Duodenal mucosa (tissue), 2 donors: ENCODE results near the gene SMC3.
"Not testable (repeated sequence)": the region's sequence is repeated elsewhere in the genome, so short reads cannot be mapped to it uniquely, and the experiment has no call there.

ENCODE experiments used
- H3K27ac ChIP-seq: one replicate; pipeline ENCODE4 v1.7.0; 2013; ENCODE audit warnings: low read depth, low read length
- H3K27me3 ChIP-seq, 2 donors: one replicate each; pipeline ENCODE4 v1.7.0; 2013; ENCODE audit warnings: low read length in 2 of 2, control low read depth in 1 of 2; ENCODE audit not compliant: insufficient read depth in 2 of 2, control insufficient read depth in 1 of 2
- H3K36me3 ChIP-seq, 2 donors: one replicate each; pipeline ENCODE4 v1.7.0; 2013; ENCODE audit warnings: low read length in 2 of 2, control low read depth in 1 of 2; ENCODE audit not compliant: insufficient read depth in 2 of 2, control insufficient read depth in 1 of 2
- H3K4me1 ChIP-seq, 2 donors: one replicate each; pipeline ENCODE4 v1.7.0; 2013; ENCODE audit warnings: low read length in 2 of 2, control low read depth in 1 of 2; ENCODE audit not compliant: insufficient read depth in 2 of 2, control insufficient read depth in 1 of 2
- H3K4me3 ChIP-seq, 2 donors: one replicate each; pipeline ENCODE4 v1.7.0; 2013; ENCODE audit warnings: low read length in 2 of 2, low read depth in 1 of 2
- H3K9ac ChIP-seq, 2 donors: one replicate each; pipeline ENCODE4 v1.7.0; 2013; ENCODE audit warnings: low read length in 2 of 2, low read depth in 1 of 2
- H3K9me3 ChIP-seq, 2 donors: one replicate each; pipeline ENCODE4 v1.7.0; 2013; ENCODE audit warnings: low read length in 2 of 2, control low read depth in 1 of 2; ENCODE audit not compliant: control insufficient read depth in 1 of 2

The SMC3 gene

DNA sequence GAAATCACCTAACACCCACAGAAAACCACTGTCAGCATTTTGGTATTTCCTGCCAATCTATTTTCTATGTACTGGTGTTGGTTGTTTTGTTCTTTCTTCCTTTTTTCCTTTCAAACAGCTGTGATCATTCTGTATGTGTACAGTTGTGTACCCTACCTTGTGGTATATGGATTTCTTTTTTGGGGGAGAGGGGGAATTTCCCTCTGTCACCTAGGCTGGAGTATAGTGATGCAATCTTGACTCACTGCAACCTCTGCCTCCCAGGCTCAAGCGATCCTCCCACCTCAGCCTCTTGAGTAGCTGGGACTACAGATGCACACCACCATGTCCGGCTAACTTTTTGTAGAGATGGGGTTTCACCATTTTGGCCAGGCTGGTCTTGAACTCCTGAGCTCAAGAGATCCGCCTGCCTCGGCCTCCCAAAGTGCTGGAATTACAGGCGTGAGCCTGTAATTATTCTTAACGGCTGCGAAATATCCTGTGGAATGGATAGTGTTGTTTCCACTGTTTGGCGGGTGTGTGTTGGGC, 38.4 kb upstream of the SMC3 start:
- H3K9ac ChIP-seq, H3K27ac ChIP-seq, H3K36me3 ChIP-seq, H3K4me1 ChIP-seq, H3K9me3 ChIP-seq, H3K4me3 ChIP-seq: not testable (repeated sequence)
- peaks cover 0 to 35% of the 10 kb centered on the region in 2 donors for H3K27me3 ChIP-seq

DNA sequence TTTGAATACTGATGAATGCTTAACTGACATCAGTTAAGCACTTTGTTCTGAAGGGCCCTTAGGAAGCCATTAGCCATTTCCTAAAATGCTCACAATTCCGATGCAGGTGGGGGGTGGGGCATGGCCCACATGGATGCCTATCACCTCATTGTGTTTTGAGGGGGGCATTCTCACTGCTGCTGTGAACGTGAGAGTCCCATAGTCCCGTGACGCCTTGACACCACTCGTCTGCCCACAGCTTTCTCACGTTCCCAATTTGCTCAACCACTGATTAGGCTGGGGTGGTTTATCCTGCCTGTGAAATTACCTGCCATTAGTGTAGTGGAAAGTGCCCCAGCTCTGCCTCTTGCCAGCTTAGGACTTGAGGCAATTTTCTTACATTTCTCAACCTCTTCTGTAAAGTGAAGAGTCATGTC, 37.9 kb upstream of the SMC3 start:
- no peaks in the 10 kb centered on the region for H3K9me3 ChIP-seq
- no peak overlapping the region for H3K27ac ChIP-seq
- peaks cover 0 to 32% of the 10 kb centered on the region in 2 donors for H3K27me3 ChIP-seq
- H3K4me1 ChIP-seq, result peaks cover 0 to 8% of the 10 kb centered on the region in 2 donors
- H3K4me3 ChIP-seq, result no peak overlapping the region
- H3K36me3 ChIP-seq, result no peaks in the 10 kb centered on the region
- H3K9ac ChIP-seq, result no peak overlapping the region

- H3K36me3 ChIP-seq, result no peaks in the 10 kb centered on the region
- no peak overlapping the region for H3K27ac ChIP-seq
- H3K9ac ChIP-seq, result no peak overlapping the region
- H3K27me3 ChIP-seq, result peaks cover 0 to 28% of the 10 kb centered on the region in 2 donors
- H3K4me3 ChIP-seq, result no peak overlapping the region
- no peaks in the 10 kb centered on the region for H3K9me3 ChIP-seq
- H3K4me1 ChIP-seq, result peaks cover 0 to 8% of the 10 kb centered on the region in 2 donors
These were observed 37.2 kb upstream of the SMC3 start for GRCh38 chr10:110530131-110530831.

GRCh38 chr10:110531687-110532086, 35.8 kb upstream of the SMC3 start:
- H3K27ac ChIP-seq, result no peak overlapping the region
- no peak overlapping the region for H3K4me3 ChIP-seq
- H3K9ac ChIP-seq, result no peak overlapping the region
- no peaks in the 10 kb centered on the region for H3K9me3 ChIP-seq
- no peaks in the 10 kb centered on the region for H3K36me3 ChIP-seq
- peaks cover 0 to 31% of the 10 kb centered on the region in 2 donors for H3K27me3 ChIP-seq
- peaks cover 6 to 16% of the 10 kb centered on the region in 2 donors for H3K4me1 ChIP-seq

DNA sequence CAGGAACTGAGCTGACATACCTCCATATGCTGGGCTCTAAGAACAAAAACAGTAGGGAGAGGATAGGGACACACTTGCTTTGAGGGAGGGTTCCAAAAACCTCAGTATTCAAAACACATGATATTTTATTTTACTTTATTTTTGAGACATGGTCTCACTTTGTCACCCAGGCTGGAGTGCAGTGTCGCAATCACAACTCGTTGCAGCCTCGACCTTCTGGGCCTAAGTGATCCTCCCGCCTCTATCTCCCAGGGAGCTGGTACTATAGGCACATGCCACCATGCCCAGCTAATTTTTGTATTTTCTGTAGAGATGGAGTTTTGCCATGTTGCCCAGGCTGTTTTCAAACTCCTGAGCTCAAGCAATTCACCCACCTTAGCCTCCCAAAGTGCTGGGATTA, 34.9 kb upstream of the SMC3 start:
- H3K36me3 ChIP-seq, H3K9ac ChIP-seq, H3K9me3 ChIP-seq, H3K27ac ChIP-seq, H3K4me3 ChIP-seq: not testable (repeated sequence)
- peaks cover 6 to 16% of the 10 kb centered on the region in 2 donors for H3K4me1 ChIP-seq
- peaks cover 0 to 24% of the 10 kb centered on the region in 2 donors for H3K27me3 ChIP-seq

- H3K9me3 ChIP-seq, result no peaks in the 10 kb centered on the region
- no peak overlapping the region for H3K9ac ChIP-seq
- peaks cover 0 to 20% of the 10 kb centered on the region in 2 donors for H3K27me3 ChIP-seq
- no peaks in the 10 kb centered on the region for H3K36me3 ChIP-seq
- no peak overlapping the region for H3K27ac ChIP-seq
- no peak overlapping the region for H3K4me3 ChIP-seq
- H3K4me1 ChIP-seq, result peaks cover 6 to 16% of the 10 kb centered on the region in 2 donors
These were observed 34.3 kb upstream of the SMC3 start for GRCh38 chr10:110533149-110533548.

GRCh38 chr10:110534571-110534970, 32.9 kb upstream of the SMC3 start:
- no peak overlapping the region for H3K4me3 ChIP-seq
- peaks cover 0 to 20% of the 10 kb centered on the region in 2 donors for H3K27me3 ChIP-seq
- no peaks in the 10 kb centered on the region for H3K9me3 ChIP-seq
- peaks cover 6 to 16% of the 10 kb centered on the region in 2 donors for H3K4me1 ChIP-seq
- H3K9ac ChIP-seq, result no peak overlapping the region
- H3K36me3 ChIP-seq, result no peaks in the 10 kb centered on the region
- no peak overlapping the region for H3K27ac ChIP-seq

- Histone ChIP-seq H3K36me3 (no peaks in the 10 kb centered on the region), H3K4me1 (peaks cover 6 to 9% of the 10 kb centered on the region in 2 donors), H3K9ac (no peak overlapping the region), H3K27ac (no peak overlapping the region), H3K9me3 (no peaks in the 10 kb centered on the region), H3K27me3 (peaks cover 0 to 13% of the 10 kb centered on the region in 2 donors), H3K4me3 (no peak overlapping the region)
These were observed 31.3 kb upstream of the SMC3 start for GRCh38 chr10:110535958-110536891.

DNA sequence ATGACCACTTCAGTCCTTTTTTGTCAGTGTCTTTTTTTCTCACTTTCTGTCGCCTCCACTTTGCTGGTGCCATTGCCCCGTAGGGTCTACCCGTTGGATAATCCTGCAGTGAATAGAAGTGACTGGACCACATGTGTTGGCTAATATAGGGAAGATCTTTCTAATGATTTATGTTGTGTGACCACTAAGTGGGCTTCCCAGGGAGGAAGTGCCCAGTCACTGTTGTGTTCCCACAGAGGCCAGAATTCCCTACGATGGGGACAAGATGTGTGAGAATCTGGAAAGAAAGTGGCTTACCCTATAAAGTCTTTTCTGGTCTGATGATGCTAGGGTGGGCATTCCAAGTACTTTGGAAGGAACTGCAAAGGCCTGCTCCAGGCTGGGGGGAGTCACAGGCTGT, 28.4 kb upstream of the SMC3 start:
- H3K27me3 ChIP-seq, result peaks cover 0 to 13% of the 10 kb centered on the region in 2 donors
- H3K9ac ChIP-seq, result no peak overlapping the region

DNA sequence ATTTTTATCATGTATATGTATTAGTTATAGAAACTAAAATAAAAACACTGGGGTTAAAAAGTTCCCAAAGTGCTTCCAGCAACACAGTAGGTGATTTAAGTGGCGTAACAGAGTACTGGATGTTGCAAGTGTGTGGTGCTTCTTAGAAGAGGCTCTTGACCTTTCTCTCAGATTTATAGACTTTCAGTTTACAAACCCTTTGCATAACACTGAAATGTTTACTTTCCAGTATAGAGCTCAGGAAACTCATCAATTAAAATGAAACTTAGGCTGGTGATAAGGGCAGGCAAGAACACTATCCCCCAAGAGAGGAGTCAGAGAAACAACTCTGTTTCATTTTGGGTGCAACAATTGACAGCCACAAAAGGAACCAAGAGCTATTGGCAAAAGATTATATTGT, 27.5 kb upstream of the SMC3 start:
- Histone ChIP-seq H3K9me3 (no peaks in the 10 kb centered on the region), H3K4me3 (no peak overlapping the region), H3K36me3 (no peaks in the 10 kb centered on the region), H3K4me1 (peaks cover 9% of the 10 kb centered on the region in 2 donors), H3K27me3 (peaks cover 0 to 8% of the 10 kb centered on the region in 2 donors), H3K9ac (no peak overlapping the region), H3K27ac (no peak overlapping the region)

More for the DNA sequence above, 28.4 kb upstream of the SMC3 start:
- Histone ChIP-seq H3K4me3 (no peak overlapping the region), H3K4me1 (peaks cover 6 to 9% of the 10 kb centered on the region in 2 donors), H3K9me3 (no peaks in the 10 kb centered on the region), H3K27ac (no peak overlapping the region), H3K36me3 (no peaks in the 10 kb centered on the region)
